Activated T-cell treated with anti-CD3 and anti-CD28 coated beads, Interleukin-2, amount 50 U/mL, for 4 hours (primary cell): ENCODE data around the gene PMPCA. TPM values are rescaled to one million over a fixed set of nuclear protein-coding genes. Genes with fewer than 3 reads are reported as not detected.

ENCODE experiments used
- ATAC-seq, 2 donors: fragments of 200-7000 bp; cut with Tn5 transposase; one replicate each; pipeline ENCODE4 v1.10.0; 2021
- DNase-seq: peaks from one replicate; pipeline ENCODE4 v3.0.0-alpha.2; 2020
- H3K27me3 Mint-ChIP-seq: one replicate; pipeline ENCODE4 v1.8.0; 2021; ENCODE audit warnings: low read depth, mixed read lengths
- H3K36me3 Mint-ChIP-seq: one replicate; pipeline ENCODE4 v1.8.0; 2022; ENCODE audit warnings: mixed read lengths; ENCODE audit not compliant: insufficient read depth
- H3K4me1 Mint-ChIP-seq: one replicate; pipeline ENCODE4 v1.8.0; 2021; ENCODE audit warnings: low read depth, mixed read lengths
- H3K4me3 Mint-ChIP-seq: one replicate; pipeline ENCODE4 v1.8.0; 2021; ENCODE audit warnings: mild to moderate bottlenecking, moderate library complexity, mixed read lengths
- H3K9me3 Mint-ChIP-seq: one replicate; pipeline ENCODE4 v1.8.0; 2021; ENCODE audit warnings: mixed read lengths
- total RNA-seq, 3 donors: library from RNA; stranded (reverse); gene quantifications; one replicate each; pipeline ENCODE4 v1.2.1, GENCODE V29; 2021

Gene PMPCA
- total RNA-seq, 3 donors from 2014 or later: 85.8 to 95.5 (median 94.7) TPM

DNA sequence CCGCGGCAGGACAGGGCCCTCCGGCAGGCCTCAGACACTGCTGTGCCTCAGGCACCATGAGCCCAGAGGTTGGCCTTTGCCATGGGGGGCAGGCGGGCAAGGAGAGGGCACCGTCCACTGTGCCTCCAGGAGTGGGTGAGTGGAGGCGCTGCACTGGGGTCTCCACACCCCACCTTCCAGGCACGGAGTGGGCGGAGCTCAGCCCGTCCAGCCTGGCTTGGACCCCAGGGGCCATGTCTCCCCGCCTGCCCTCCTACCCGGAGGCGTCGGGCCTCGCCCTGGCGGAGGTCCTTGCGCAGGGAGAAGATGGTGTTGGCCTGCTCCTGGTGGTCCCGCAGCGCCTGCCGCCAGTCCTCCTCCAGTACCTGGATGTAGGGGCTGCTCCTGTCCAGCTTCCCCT, 40.4 kb upstream of the PMPCA start:
- Mint-ChIP-seq H3K9me3 (no peaks in the 10 kb centered on the region), H3K27me3 (peaks cover 2% of the 10 kb centered on the region), H3K36me3 (peaks cover 2% of the 10 kb centered on the region), H3K4me3 (no peak overlapping the region), H3K4me1 (no peaks in the 10 kb centered on the region)
- DNase-seq (no peak), ATAC-seq (no peak)

DNA sequence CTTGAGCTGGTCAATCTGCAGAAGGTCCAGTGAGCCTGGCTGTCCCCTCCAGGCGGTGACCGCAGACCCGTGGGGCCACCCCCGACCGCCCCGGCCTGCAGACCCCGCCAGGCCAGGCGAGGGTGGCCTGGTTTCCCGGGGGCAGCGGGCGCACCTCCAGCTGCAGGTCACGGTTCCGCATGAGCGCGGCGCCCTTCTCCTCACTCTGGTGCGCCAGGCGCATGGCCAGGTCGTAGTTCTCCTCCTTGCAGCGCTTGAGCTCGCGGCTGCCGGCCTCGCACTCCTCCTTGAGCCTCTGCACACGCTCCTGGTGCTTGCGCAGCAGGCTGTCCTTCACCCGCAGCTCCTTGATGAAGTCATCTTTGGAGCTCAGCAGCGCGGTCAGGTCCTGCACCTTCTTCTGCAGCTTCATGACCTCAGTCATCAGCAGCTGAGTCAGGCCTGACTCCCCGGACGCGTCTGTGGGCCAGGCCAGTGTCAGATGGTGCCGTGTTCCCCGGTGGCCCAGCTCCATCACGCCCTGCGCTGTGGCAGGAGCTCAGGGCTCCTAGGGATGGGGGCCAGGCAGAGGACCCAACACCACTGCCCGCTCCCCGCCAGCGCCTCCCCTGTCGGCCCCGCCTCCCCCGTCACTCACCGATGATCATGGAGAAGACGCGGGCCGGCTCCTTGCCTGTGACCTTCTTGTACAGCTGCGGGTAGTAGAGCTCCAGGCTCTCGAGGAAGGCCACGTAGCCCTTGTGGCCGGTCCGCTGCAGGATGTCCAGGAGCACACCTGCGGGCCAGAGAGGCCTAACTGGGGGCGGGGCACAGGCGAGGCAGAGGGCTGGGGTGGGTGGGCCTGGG, 39.5 kb upstream of the PMPCA start:
- ATAC-seq (no peak), DNase-seq (no peak)
- peaks cover 2% of the 10 kb centered on the region for H3K27me3 Mint-ChIP-seq
- no peaks in the 10 kb centered on the region for H3K4me1 Mint-ChIP-seq
- no peaks in the 10 kb centered on the region for H3K9me3 Mint-ChIP-seq
- peaks cover 2% of the 10 kb centered on the region for H3K36me3 Mint-ChIP-seq
- H3K4me3 Mint-ChIP-seq: no peak overlapping the region

DNA sequence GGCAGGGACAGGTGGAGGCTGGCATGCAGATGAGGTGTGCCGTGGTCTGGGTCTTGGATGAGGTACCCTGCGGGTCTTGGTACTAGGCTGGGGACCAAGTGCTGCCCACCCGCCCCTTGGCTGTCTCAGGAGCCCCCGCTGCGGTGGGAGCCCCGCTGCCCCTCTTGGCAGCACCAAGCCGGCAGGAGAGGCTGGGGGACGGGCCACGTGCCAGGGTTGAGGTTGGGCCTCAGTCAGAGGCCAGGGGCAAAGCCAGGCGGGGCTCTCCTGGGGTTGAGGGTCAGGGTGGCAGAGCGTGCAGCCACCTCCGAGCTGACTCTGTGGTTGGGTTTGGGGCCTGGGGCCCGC, 39.0 kb upstream of the PMPCA start:
- Mint-ChIP-seq H3K27me3 (peaks cover 2% of the 10 kb centered on the region), H3K4me3 (no peak overlapping the region)
- no peak for ATAC-seq

DNA sequence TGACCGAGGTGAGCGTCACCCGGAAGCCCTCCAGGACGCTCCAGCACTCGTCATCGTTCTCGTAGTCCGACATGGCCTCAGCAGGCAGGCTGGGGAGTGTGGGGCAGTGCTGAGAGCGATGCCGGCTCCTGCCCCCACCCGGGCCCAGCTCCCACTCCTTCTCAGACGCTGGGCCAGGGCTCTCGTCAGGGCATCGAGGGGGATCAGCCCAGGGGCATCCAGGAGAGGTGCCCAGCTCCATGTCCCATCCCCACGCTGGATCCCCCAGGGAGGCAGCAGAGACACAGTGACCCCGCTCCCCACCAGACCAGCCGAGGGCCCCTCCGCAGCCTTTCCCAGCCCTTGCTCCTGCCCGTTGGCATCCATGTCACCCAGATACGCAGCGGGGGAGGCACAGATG, 38.5 kb upstream of the PMPCA start:
- Mint-ChIP-seq H3K4me1 (no peaks in the 10 kb centered on the region), H3K9me3 (no peaks in the 10 kb centered on the region), H3K4me3 (no peak overlapping the region), H3K36me3 (peaks cover 2% of the 10 kb centered on the region), H3K27me3 (peaks cover 2% of the 10 kb centered on the region)
- DNase-seq (no peak), ATAC-seq (no peak)

More for the DNA sequence above, 39.0 kb upstream of the PMPCA start:
- no peak for DNase-seq
- Mint-ChIP-seq H3K36me3 (peaks cover 2% of the 10 kb centered on the region), H3K9me3 (no peaks in the 10 kb centered on the region), H3K4me1 (no peaks in the 10 kb centered on the region)

DNA sequence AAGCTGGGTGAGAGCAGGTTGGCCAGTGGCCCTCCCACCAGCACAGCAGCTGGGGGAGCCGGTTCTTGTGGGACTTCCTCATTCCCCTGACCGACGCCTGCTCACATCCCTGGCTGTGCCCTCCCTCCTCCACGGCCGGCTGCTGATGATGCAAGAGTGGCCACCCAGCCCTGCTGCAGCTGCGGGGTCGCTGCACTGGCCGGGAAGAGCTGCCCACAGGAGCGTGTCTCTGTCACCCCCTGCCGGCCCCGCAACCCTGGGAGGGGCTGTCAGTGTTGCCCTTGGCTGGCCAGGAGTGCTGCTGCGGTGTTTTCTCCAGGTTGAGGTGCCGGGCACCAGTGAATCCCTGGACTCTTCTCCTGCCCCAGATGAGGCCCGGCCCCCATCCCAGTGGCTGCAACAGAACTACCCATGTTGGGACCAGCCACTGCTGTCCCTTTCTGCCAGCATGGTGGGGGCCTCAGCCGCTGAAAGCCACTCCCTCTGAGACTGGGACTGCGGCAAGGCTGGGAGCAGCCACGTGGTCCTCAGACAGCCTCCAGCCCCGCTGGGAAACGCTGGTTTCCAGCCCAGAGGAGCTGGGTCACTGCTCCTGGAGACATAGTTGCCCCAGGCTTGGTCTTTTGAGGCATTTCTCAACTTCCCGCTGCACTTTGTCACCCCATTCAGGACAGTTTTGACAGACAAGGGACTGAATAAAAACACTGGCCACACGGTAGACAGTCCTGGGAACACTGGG, 37.7 kb upstream of the PMPCA start:
- Mint-ChIP-seq H3K27me3 (peaks cover 2% of the 10 kb centered on the region), H3K4me1 (no peaks in the 10 kb centered on the region), H3K4me3 (no peak overlapping the region), H3K36me3 (peaks cover 2% of the 10 kb centered on the region), H3K9me3 (no peaks in the 10 kb centered on the region)
- ATAC-seq: peak in 1 of 2 donors; percentile 8
- DNase-seq: no peak

DNA sequence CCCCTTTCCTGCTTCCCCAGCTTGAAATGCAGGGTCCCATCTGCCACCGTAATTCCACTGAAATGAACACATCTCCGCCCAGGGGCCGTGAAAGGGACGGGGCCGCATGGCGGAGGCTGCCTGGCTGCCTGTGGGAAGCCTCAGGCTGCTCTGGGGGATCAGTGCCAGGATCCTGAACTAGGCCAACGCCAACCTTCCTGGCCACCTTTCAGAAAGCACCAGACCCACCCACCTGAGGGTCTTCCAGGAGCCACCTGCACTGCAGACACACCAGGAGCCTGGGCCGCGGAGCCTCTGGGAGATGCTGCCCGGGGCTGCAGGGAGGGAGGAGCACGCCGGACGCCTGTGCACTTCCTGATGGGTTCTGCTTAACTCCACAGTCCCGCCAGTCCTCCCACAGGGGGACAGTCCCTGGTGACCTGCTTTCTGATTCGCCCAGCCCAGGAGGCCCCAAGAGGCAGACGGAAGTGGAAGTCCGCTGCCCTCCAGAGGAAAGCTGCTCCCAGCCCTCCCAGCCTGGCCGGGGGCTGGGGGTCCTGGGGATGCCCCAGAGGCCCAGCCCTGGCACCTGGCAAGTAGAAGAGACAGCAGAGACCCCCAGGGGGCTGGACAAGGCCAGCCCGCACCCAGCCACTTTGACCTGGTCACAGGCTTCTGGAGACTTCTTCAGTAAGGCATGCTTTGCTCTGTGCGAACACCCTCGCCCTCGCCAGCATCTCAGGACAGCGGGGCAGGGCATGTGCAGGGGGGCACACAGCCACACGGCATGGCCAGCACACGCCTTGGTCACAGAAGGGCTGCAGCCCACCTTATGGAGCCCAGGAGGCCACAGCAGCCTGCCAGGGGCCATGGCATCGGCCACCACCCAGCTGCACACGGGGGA, 36.9 kb upstream of the PMPCA start, which contains the start of gene CARD9:
Gene CARD9 (minus strand): TSS at position 370 of the 883 bp plus-strand sequence. CDS start 1,591 bp downstream, outside the sequence.
- peaks cover 2% of the 10 kb centered on the region for H3K36me3 Mint-ChIP-seq
- ATAC-seq: peak in 1 of 2 donors; percentile 31
- no peaks in the 10 kb centered on the region for H3K4me1 Mint-ChIP-seq
- peaks cover 2% of the 10 kb centered on the region for H3K27me3 Mint-ChIP-seq
- no peaks in the 10 kb centered on the region for H3K9me3 Mint-ChIP-seq
- H3K4me3 Mint-ChIP-seq: peak within 1 kb of the TSS; percentile 6
- no peak for DNase-seq

DNA sequence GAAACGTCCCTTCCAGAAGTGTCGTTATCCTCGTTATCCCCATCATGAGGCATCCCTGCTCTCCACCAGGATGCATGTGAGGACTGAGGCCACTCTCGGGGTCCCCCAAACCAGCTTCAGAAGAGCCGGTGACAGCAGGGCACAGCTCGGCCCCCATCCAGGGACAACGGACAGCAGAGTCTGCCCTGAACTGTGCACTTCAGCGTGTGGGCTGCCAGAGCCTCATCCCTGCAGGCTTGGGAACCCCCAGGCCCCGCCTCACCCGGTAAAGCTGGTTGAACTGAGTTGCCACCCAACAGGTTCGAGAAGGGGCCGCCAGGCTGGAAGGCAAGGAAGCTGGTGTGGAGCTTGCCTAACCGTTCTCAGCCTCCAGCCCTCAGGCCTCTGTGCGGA, 36.3 kb upstream of the PMPCA start:
- DNase-seq (no peak), ATAC-seq (no peak)
- Mint-ChIP-seq H3K4me1 (no peaks in the 10 kb centered on the region), H3K4me3 (no peak overlapping the region), H3K9me3 (no peaks in the 10 kb centered on the region), H3K36me3 (peaks cover 2% of the 10 kb centered on the region), H3K27me3 (peaks cover 2% of the 10 kb centered on the region)

DNA sequence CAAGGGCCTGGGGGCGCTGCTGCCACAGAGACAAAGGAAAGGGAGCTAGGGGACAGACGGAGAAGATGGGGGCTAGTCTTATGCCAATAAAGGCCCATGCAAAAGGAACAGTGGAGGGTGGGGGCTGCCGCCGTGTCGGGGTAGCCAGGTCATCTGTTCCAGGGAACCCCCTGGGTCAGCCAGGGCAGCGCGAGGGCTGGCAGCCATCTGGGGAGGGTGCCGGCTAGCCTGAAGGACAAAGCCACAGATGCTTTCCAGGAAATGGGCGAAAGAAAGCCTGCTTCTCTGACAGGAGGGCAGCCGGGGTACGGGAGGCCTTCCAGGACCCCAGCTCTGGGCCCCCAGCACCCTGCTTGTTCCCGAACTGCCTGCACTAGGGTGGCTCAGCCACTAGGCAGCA, 35.4 kb upstream of the PMPCA start:
- no peak for ATAC-seq
- Mint-ChIP-seq H3K36me3 (peaks cover 2% of the 10 kb centered on the region), H3K9me3 (no peaks in the 10 kb centered on the region), H3K4me1 (no peaks in the 10 kb centered on the region), H3K27me3 (peaks cover 2% of the 10 kb centered on the region), H3K4me3 (no peak overlapping the region)
- DNase-seq: no peak

DNA sequence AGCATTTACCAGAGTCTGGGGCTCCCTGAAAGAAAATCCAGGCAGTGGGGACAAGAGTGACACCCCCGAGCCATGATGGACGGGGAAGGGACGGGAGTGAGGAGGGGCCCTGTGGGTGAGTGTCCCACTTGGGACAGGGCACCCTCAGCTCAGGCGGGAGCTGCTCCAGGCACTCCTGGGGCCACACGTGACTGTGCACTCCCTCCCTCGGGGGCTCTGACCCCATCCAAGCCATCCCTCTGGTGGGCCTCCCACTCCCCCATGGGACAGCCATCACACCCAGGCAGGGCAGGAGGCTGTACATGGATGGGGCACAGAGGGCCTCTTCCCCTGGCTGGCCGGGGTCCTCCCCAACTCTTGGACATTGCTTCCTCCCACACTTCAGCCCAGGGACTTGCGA, 34.0 kb upstream of the PMPCA start:
- peaks cover 4% of the 10 kb centered on the region for H3K36me3 Mint-ChIP-seq
- DNase-seq: no peak
- H3K27me3 Mint-ChIP-seq: peaks cover 2% of the 10 kb centered on the region
- no peak for ATAC-seq
- H3K4me3 Mint-ChIP-seq: no peak overlapping the region
- no peaks in the 10 kb centered on the region for H3K4me1 Mint-ChIP-seq
- H3K9me3 Mint-ChIP-seq: no peaks in the 10 kb centered on the region

DNA sequence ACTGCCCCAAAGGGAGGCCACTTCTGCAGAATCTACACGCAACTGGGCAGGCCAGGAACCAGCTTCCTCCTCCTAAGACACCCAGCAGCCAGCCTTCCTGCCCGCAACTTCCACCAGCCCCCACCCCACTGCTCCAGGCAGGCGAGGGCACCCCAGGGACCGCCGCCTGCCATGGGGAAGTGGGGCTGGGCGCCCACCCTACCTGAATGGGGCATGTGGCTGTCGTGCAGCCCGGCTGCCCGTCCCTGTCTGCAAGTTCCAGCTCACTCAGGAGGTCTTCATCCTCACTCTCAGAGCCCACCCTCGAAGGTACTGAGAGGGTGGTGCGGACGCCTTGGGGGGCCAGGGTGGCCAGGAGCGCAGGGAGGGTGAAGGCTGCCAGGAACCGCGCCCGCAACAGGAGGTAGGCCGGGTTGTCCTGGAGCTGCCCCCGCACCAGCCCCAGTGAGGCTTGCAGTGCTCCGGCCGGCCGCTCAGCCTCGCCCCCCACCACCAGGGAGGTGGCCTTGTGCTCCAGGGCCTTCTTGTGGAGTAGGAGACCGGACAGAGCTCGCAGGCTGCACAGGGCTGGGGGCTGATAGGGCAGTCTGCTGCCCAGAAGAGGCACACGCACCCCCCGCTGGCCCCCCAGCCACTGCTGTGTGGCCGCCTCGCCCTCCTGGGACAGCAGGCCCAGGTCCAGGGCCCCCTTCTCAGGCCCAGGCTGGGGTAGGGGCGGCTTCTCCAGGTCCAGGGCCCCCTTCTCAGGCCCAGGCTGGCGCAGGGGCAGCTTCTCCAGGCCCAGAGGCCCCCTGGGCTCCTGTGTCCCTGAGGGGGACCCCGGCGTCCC, 32.9 kb upstream of the PMPCA start:
- Mint-ChIP-seq H3K4me1 (no peaks in the 10 kb centered on the region), H3K4me3 (no peak overlapping the region), H3K36me3 (peaks cover 5% of the 10 kb centered on the region), H3K27me3 (peaks cover 2% of the 10 kb centered on the region), H3K9me3 (no peaks in the 10 kb centered on the region)
- no peak for ATAC-seq
- no peak for DNase-seq

DNA sequence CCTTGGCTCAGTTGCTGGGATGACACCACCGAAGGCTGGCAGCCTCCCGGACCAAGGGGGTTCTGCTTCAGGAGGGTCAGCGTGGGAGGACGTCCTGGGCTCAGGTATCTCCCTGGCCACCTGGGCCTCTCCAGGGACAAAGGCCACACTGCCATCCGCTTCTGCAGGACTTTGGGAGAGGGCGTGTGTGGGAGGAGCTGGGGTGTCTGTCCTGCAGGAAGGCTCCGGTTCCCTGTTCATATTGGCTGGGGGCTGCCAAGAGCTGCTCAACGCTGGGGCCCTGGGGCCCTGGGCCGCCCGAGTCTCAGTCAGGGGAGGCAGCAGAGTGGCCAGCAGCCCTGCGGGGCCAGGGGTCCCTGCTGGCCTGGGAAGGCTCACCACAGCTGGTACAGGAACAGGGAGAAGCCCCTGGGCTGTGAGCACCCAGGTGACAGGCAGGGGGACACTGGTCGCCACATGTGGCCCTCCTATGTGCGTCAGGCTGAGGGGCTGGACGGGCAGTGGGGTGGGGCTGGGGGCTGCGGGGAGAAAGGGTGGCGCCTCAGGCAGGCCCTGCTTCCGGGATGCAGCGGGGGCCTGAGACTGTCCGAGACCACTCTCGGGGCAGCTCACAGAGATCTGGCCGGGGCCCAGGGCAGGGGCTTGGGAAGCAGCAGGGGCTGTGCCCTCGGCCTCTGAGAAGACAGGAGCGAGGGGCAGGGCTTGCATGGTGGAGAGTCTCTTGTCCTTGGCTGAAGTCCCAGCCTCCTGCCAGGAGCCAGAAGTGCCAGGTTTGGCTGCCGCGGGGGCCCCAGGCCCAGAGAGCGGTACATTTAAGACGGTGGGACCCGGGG, 32.1 kb upstream of the PMPCA start:
- H3K4me3 Mint-ChIP-seq: no peak overlapping the region
- no peaks in the 10 kb centered on the region for H3K27me3 Mint-ChIP-seq
- ATAC-seq: no peak
- no peak for DNase-seq
- peaks cover 7% of the 10 kb centered on the region for H3K36me3 Mint-ChIP-seq
- H3K4me1 Mint-ChIP-seq: no peaks in the 10 kb centered on the region
- H3K9me3 Mint-ChIP-seq: no peaks in the 10 kb centered on the region

DNA sequence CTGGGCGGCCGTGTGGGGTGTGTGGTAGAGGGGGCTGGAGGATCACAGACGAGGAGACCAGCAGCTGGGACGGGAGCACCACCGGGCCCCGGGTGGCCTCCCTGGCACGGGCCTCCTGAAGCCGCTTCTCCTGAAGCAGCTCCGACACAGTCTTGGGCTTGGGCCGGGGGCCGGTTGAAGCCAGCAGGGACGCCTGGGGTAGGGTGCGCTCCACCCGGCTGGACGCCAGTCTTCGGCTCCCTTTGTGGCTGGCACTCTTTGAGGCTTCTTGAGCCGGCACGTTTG, 31.5 kb upstream of the PMPCA start:
- Mint-ChIP-seq H3K4me3 (no peak overlapping the region), H3K4me1 (no peaks in the 10 kb centered on the region), H3K9me3 (no peaks in the 10 kb centered on the region), H3K27me3 (no peaks in the 10 kb centered on the region), H3K36me3 (peaks cover 7% of the 10 kb centered on the region)
- DNase-seq (no peak), ATAC-seq (no peak)

DNA sequence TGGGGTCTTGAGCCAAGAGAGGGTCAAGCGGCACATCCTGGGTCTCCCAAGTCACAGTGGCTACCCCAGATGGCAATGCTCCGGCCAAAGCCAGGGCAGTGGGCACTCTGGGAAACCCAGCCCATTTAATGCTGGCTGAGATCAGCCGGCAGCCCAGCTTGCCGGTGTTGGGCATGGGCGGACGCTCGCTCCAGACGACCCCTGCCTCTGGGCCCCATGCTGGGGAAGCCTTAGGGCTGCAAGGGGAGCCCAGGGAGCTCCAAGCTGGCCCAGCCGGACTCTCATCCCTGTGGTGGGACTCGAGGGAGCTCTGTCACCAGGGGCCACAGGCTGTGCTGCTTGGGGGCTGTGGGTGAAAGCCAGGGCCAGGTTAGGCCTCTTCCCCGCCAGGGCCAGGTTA, 31.1 kb upstream of the PMPCA start:
- no peaks in the 10 kb centered on the region for H3K27me3 Mint-ChIP-seq

More for the DNA sequence above, 31.1 kb upstream of the PMPCA start:
- Mint-ChIP-seq H3K36me3 (peaks cover 8% of the 10 kb centered on the region), H3K9me3 (no peaks in the 10 kb centered on the region), H3K4me1 (no peaks in the 10 kb centered on the region), H3K4me3 (no peak overlapping the region)
- no peak for ATAC-seq
- DNase-seq: no peak
